ENCODE measurements around the gene AP1M1. TPM values are rescaled to one million over a fixed set of nuclear protein-coding genes. Genes with fewer than 3 reads are reported as not detected.

The AP1M1 gene
- total RNA-seq, 1 experiment from 2014 or later, result 30.3 TPM

DNA sequence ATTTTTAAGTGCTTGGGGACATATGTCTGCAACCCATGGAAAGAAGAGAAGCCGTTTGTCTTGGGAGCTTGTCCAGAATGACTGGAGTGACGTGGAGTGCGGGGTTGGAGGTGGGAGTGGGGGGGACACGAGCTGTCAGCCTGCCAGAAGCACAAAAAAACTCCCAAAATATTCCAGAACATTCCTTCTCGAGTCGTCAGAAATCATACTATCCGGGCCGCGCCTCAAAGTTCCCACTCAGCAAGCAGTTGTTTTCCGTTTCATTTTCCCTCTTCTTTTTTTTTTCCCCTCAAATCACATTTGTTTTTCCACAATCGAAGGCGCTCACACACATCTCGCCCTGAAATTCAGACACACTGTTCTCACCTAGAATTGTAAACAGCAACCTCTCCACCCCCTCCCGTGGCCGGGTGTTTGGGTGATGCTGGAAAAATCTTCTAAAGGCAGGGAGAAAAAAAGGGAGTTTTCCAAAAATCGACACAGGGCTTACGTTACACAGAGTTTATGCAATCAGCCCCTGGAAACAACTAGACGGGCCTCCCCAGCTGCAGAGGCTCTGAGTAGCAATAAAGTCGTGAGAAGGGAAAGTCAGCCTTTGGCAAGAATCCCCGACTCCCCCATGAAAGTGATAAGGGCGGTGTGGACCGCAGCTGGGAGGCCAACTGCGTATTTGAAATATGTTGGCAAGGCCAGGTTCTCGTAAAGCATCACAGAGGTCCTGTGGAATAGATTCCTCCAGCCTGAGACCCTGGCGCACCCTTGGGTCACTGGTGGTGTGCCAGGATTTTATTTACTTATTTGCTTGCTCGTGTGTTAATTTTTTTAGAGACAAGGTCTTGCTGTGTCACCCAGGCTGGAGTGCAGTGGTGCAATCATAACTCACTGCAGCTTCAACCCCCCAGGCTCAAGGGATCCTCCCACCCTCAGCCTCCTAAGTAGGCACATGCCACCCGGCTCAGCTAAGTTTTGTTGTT, 95.7 kb downstream of the AP1M1 start:
- peaks cover 7% of the 10 kb centered on the region for H3K27me3 Mint-ChIP-seq (ENCODE audit: low read depth)
- peaks cover 3 to 9% of the 10 kb centered on the region in 2 experiments for H3K4me1 Mint-ChIP-seq
- Histone ChIP-seq H3K56ac (ENCODE audit: insufficient read length, low read depth, low read length) (no peak overlapping the region), H3K9me3 (ENCODE audit: control insufficient read depth, low read depth, low read length) (no peaks in the 10 kb centered on the region), H4K8ac (replicated peaks; ENCODE audit: insufficient read length, low read depth, low read length) (no peak overlapping the region), H2BK120ac (ENCODE audit: low read depth, low read length, poor library complexity, severe bottlenecking) (no peak overlapping the region), H3K79me1 (ENCODE audit: insufficient read depth, low read depth, low read length, poor library complexity, severe bottlenecking) (no peaks in the 10 kb centered on the region), H4K20me1 (ENCODE audit: control insufficient read depth, insufficient read depth, insufficient read length) (no peaks in the 10 kb centered on the region), H3K4ac (ENCODE audit: low read depth, low read length) (no peak overlapping the region), H3K4me2 (ENCODE audit: insufficient read depth, insufficient read length, low read length) (no peak overlapping the region), H3K9ac (ENCODE audit: extremely low read depth, insufficient read length, low read length) (no peak overlapping the region), H2BK12ac (ENCODE audit: insufficient read length, low read depth, low read length) (no peak overlapping the region), H3K18ac (ENCODE audit: insufficient read length, low read depth, low read length) (no peak overlapping the region), H2BK15ac (ENCODE audit: low read depth, low read length) (no peak overlapping the region), H3K23ac (ENCODE audit: insufficient read length, low read depth, low read length) (no peak overlapping the region), H3K27ac (ENCODE audit: insufficient read length, low read depth, low read length) (no peak overlapping the region), H3T11ph (ENCODE audit: low read length) (no peak overlapping the region), H2AFZ (ENCODE audit: low read length) (no peak overlapping the region), H4K91ac (ENCODE audit: insufficient read length, low read depth, low read length) (no peak overlapping the region), H2AK5ac (ENCODE audit: insufficient read length, low read length) (no peak overlapping the region), H3K79me2 (ENCODE audit: insufficient read depth, low read length) (no peaks in the 10 kb centered on the region), H3K4me1 (ENCODE audit: insufficient read depth, low read length) (no peaks in the 10 kb centered on the region), H3K23me2 (ENCODE audit: insufficient read length, low read depth, low read length, poor library complexity, severe bottlenecking) (no peaks in the 10 kb centered on the region), H4K5ac (ENCODE audit: insufficient read length, low read depth, low read length) (no peak overlapping the region), H2BK20ac (ENCODE audit: low read depth, low read length, poor library complexity, severe bottlenecking) (no peak overlapping the region), H3K14ac (ENCODE audit: insufficient read depth, low read length) (no peak overlapping the region), H2BK5ac (ENCODE audit: insufficient read length, low read length) (no peak overlapping the region), H3K27me3 (ENCODE audit: insufficient read depth, low read length) (no peaks in the 10 kb centered on the region)
- no peaks in the 10 kb centered on the region; a peak in 2 of 5 replicates for H3K9me3 Mint-ChIP-seq
- DNase-seq, result no peak
- H3K36me3 Mint-ChIP-seq (ENCODE audit: insufficient read depth in 1 of 3, low read depth in 3 of 3), result no peaks in the 10 kb centered on the region
- no peak overlapping the region for H3K4me3 Mint-ChIP-seq
- TF ChIP-seq, protein P1, sequence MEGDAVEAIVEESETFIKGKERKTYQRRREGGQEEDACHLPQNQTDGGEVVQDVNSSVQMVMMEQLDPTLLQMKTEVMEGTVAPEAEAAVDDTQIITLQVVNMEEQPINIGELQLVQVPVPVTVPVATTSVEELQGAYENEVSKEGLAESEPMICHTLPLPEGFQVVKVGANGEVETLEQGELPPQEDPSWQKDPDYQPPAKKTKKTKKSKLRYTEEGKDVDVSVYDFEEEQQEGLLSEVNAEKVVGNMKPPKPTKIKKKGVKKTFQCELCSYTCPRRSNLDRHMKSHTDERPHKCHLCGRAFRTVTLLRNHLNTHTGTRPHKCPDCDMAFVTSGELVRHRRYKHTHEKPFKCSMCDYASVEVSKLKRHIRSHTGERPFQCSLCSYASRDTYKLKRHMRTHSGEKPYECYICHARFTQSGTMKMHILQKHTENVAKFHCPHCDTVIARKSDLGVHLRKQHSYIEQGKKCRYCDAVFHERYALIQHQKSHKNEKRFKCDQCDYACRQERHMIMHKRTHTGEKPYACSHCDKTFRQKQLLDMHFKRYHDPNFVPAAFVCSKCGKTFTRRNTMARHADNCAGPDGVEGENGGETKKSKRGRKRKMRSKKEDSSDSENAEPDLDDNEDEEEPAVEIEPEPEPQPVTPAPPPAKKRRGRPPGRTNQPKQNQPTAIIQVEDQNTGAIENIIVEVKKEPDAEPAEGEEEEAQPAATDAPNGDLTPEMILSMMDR (conservative IDR thresholded peaks at IDR 0.05), result no peak
- WGBS (ENCODE audit: extremely low coverage, insufficient read length, low lambda C conversion rate), result no CpG with 5 or more reads among the region's 27 CpGs
- H3K27ac Mint-ChIP-seq, result no peak overlapping the region

All from H9 (cell line).